Liver (tissue), 9 donors: ENCODE data around the gene ERICH2. TPM values are rescaled to one million over a fixed set of nuclear protein-coding genes. Genes with fewer than 3 reads are reported as not detected.

ENCODE experiments used
- DNase-seq: peaks from one replicate; pipeline ENCODE4 v3.0.0-alpha.2; 2017; ENCODE audit warnings: low spot score
- H3K27ac ChIP-seq, 2 donors: one replicate each; pipeline ENCODE4 v1.7.0; 2013; ENCODE audit warnings: inconsistent platforms in 2 of 2, low read length in 2 of 2, control low read depth in 1 of 2, low read depth in 1 of 2, mild to moderate bottlenecking in 1 of 2
- H3K27me3 ChIP-seq, 4 donors: one replicate each; pipeline versions ENCODE4 v1.6.1 to v1.7.0; 2013; ENCODE audit warnings: low read length in 3 of 4, inconsistent platforms in 1 of 4, mild to moderate bottlenecking in 1 of 4, moderate library complexity in 1 of 4; ENCODE audit not compliant: control insufficient read depth in 4 of 4, insufficient read depth in 4 of 4
- H3K36me3 ChIP-seq, 4 donors: one replicate each; pipeline versions ENCODE4 v1.6.1 to v1.7.0; 2013; ENCODE audit warnings: low read length in 3 of 4, mild to moderate bottlenecking in 3 of 4, low read depth in 1 of 4, moderate library complexity in 1 of 4; ENCODE audit not compliant: control insufficient read depth in 4 of 4, insufficient read depth in 3 of 4
- H3K4me1 ChIP-seq, 4 donors: one replicate each; pipeline versions ENCODE4 v1.6.1 to v1.7.0; 2013; ENCODE audit warnings: low read length in 3 of 4, mild to moderate bottlenecking in 3 of 4, moderate library complexity in 1 of 4; ENCODE audit not compliant: control insufficient read depth in 4 of 4, insufficient read depth in 4 of 4
- H3K4me3 ChIP-seq, 3 donors: one replicate each; pipeline versions ENCODE4 v1.6.1 to v1.7.0; 2013; ENCODE audit warnings: low read length in 3 of 3, control low read depth in 1 of 3, low read depth in 1 of 3, mild to moderate bottlenecking in 1 of 3
- H3K9ac ChIP-seq, 2 donors: one replicate each; pipeline ENCODE4 v1.7.0; 2013; ENCODE audit warnings: low read length in 2 of 2, mild to moderate bottlenecking in 2 of 2, moderate library complexity in 2 of 2, control low read depth in 1 of 2, low read depth in 1 of 2
- H3K9me3 ChIP-seq, 4 donors: one replicate each; pipeline versions ENCODE4 v1.6.1 to v1.7.0; 2013; ENCODE audit warnings: low read length in 3 of 4; ENCODE audit not compliant: control insufficient read depth in 4 of 4
- ATF3 ChIP-seq: IDR thresholded peaks from 2 replicates; pipeline ENCODE4 v1.6.1; 2016; ENCODE audit warnings: antibody characterized with exemption
- EGR1 ChIP-seq, 2 donors: IDR thresholded peaks; 2 replicates each; pipeline ENCODE4 v1.6.1; 2016 to 2018; ENCODE audit warnings: antibody characterized with exemption in 2 of 2, low read depth in 2 of 2
- FOXA1 ChIP-seq: IDR thresholded peaks from 2 replicates; pipeline ENCODE4 v1.6.1; 2016; ENCODE audit warnings: antibody characterized with exemption
- FOXA2 ChIP-seq: IDR thresholded peaks from 2 replicates; pipeline ENCODE4 v1.6.1; 2016; ENCODE audit warnings: antibody characterized with exemption
- GABPA ChIP-seq, 2 donors: IDR thresholded peaks in 1 of 2; conservative IDR thresholded peaks in 1 of 2; 2 replicates each; pipeline ENCODE4 v1.6.1; 2016; ENCODE audit warnings: antibody characterized with exemption in 2 of 2, mild to moderate bottlenecking in 1 of 2, moderate library complexity in 1 of 2
- HNF4A ChIP-seq, 2 donors: conservative IDR thresholded peaks; 2 replicates each; pipeline ENCODE4 v1.6.1; 2016; ENCODE audit warnings: antibody characterized with exemption in 2 of 2, mild to moderate bottlenecking in 2 of 2
- HNF4G ChIP-seq: IDR thresholded peaks from 2 replicates; pipeline ENCODE4 v1.6.1; 2016; ENCODE audit warnings: antibody characterized with exemption
- JUND ChIP-seq, 2 donors: IDR thresholded peaks; 2 replicates each; pipeline ENCODE4 v1.6.1; 2016; ENCODE audit warnings: antibody characterized with exemption in 2 of 2
- NR2F2 ChIP-seq: IDR thresholded peaks from 2 replicates; pipeline ENCODE4 v1.6.1; 2016; ENCODE audit warnings: antibody characterized with exemption
- RAD21 ChIP-seq, 2 donors: IDR thresholded peaks; 2 replicates each; pipeline ENCODE4 v1.6.1; 2016; ENCODE audit warnings: antibody characterized with exemption in 2 of 2, mild to moderate bottlenecking in 2 of 2
- REST ChIP-seq: IDR thresholded peaks from 2 replicates; pipeline ENCODE4 v1.6.1; 2016; ENCODE audit warnings: antibody characterized with exemption, mild to moderate bottlenecking
- RXRA ChIP-seq, 2 donors: IDR thresholded peaks; 2 replicates each; pipeline ENCODE4 v1.6.1; 2017 to 2018; ENCODE audit warnings: antibody characterized with exemption in 2 of 2, mild to moderate bottlenecking in 1 of 2
- SP1 ChIP-seq: IDR thresholded peaks from 2 replicates; pipeline ENCODE4 v1.6.1; 2018; ENCODE audit warnings: antibody characterized with exemption, mild to moderate bottlenecking
- TAF1 ChIP-seq: conservative IDR thresholded peaks from 2 replicates; pipeline ENCODE4 v1.6.1; 2016; ENCODE audit warnings: antibody characterized with exemption, mild to moderate bottlenecking
- YY1 ChIP-seq: IDR thresholded peaks from 2 replicates; pipeline ENCODE4 v1.6.1; 2016; ENCODE audit warnings: antibody characterized with exemption, mild to moderate bottlenecking
- WGBS: extraction: QIAGEN DNeasy Blood & Tissue Kit; methylation state at CpG from one replicate; pipeline ENCODE4 v1.1.7; 2013; 5-methylcytosine and 5-hydroxymethylcytosine counted together
- polyA plus RNA-seq, 2 donors: library from polyadenylated mRNA; stranded (reverse) in 1 of 2; unstranded in 1 of 2; fragments of 200-250 nt in 1 of 2; fragments of >200 nt in 1 of 2; fragmentation: Nextera tagmentation in 1 of 2; extraction: Ambion mirVana in 1 of 2; gene quantifications; one replicate each; pipeline versions ENCODE4 v1.2.1 to v1.2.3, GENCODE V29; 2013 to 2015
- total RNA-seq, 2 donors: library from RNA; depleted of rRNA; stranded (reverse); fragments of >200 nt; gene quantifications; one replicate each; pipeline ENCODE4 v1.2.3, GENCODE V29; 2014
- TF ChIP-seq, protein P1 (sequence below): IDR thresholded peaks from 2 replicates; pipeline ENCODE4 v1.6.1; 2016; ENCODE audit warnings: antibody characterized with exemption
- TF ChIP-seq, protein P2 (sequence below): fragments of 150-350 bp; IDR thresholded peaks from 2 replicates; pipeline ENCODE4 v1.5.1; 2017; ENCODE audit warnings: improper control_type of control experiment, low read depth, low read length; ENCODE audit not compliant: missing input control
- TF ChIP-seq, protein P3 (sequence below): IDR thresholded peaks from 2 replicates; pipeline ENCODE4 v1.6.1; 2016; ENCODE audit warnings: antibody characterized with exemption
- donor health status: healthy.
- donor health status: healthy.
- donor health status: healthy.
- donor health status: healthy.
- donor health status: healthy.

ERICH2 gene
- total and polyA plus RNA-seq, 4 donors: 0.39 to 3.0 (median 0.42) TPM; not detected in 1

DNA sequence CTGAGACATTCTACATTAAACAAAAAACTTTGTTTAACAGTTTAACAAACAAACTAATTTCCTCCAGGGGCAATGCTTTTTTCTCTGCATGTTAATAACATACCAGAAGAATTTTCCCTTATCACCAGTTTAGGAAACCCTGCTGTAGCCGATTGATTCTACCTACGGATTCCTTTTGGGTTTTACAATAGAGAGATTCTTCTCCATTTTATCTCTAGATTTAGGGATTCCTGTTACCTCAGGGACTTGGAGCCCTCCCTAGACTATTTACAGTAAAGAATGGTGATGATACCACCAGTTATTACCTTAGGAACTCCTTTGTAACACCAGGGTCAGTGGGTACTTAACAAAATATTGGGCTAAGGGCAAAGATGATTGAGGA lies 5.3 kb upstream of the ERICH2 start:
- H3K4me3 ChIP-seq: no peak overlapping the region
- DNase-seq: no peak
- 54% methylated on average over 2 of the region's 2 CpGs for WGBS
- H3K4me1 ChIP-seq: peaks cover 0 to 2% (median 1%) of the 10 kb centered on the region in 4 donors
- H3K9ac ChIP-seq: no peak overlapping the region
- no peaks in the 10 kb centered on the region for H3K27me3 ChIP-seq
- H3K27ac ChIP-seq: no peak overlapping the region
- no peaks in the 10 kb centered on the region for H3K9me3 ChIP-seq
- TF ChIP-seq, protein P1, sequence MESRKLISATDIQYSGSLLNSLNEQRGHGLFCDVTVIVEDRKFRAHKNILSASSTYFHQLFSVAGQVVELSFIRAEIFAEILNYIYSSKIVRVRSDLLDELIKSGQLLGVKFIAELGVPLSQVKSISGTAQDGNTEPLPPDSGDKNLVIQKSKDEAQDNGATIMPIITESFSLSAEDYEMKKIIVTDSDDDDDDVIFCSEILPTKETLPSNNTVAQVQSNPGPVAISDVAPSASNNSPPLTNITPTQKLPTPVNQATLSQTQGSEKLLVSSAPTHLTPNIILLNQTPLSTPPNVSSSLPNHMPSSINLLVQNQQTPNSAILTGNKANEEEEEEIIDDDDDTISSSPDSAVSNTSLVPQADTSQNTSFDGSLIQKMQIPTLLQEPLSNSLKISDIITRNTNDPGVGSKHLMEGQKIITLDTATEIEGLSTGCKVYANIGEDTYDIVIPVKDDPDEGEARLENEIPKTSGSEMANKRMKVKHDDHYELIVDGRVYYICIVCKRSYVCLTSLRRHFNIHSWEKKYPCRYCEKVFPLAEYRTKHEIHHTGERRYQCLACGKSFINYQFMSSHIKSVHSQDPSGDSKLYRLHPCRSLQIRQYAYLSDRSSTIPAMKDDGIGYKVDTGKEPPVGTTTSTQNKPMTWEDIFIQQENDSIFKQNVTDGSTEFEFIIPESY: no peak
- no peak for TF ChIP-seq TAF1
- TF ChIP-seq SP1: no peak
- no peak for TF ChIP-seq HNF4A (conservative IDR thresholded peaks at IDR 0.05)
- no peak for TF ChIP-seq NR2F2
- TF ChIP-seq, protein P2, sequence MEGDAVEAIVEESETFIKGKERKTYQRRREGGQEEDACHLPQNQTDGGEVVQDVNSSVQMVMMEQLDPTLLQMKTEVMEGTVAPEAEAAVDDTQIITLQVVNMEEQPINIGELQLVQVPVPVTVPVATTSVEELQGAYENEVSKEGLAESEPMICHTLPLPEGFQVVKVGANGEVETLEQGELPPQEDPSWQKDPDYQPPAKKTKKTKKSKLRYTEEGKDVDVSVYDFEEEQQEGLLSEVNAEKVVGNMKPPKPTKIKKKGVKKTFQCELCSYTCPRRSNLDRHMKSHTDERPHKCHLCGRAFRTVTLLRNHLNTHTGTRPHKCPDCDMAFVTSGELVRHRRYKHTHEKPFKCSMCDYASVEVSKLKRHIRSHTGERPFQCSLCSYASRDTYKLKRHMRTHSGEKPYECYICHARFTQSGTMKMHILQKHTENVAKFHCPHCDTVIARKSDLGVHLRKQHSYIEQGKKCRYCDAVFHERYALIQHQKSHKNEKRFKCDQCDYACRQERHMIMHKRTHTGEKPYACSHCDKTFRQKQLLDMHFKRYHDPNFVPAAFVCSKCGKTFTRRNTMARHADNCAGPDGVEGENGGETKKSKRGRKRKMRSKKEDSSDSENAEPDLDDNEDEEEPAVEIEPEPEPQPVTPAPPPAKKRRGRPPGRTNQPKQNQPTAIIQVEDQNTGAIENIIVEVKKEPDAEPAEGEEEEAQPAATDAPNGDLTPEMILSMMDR: no peak
- TF ChIP-seq FOXA2: no peak
- no peak for TF ChIP-seq FOXA1
- TF ChIP-seq EGR1 (IDR thresholded peaks at IDR 0.05; ENCODE audit: low read depth in 2 of 2): no peak
- TF ChIP-seq HNF4G: no peak
- TF ChIP-seq REST: no peak
- TF ChIP-seq RAD21 (IDR thresholded peaks at IDR 0.05): no peak
- TF ChIP-seq JUND (IDR thresholded peaks at IDR 0.05): no peak
- no peak for TF ChIP-seq ATF3
- no peak for TF ChIP-seq GABPA (IDR thresholded peaks at IDR 0.05 in 1 of 2, conservative IDR thresholded peaks at IDR 0.05 in 1 of 2)
- TF ChIP-seq YY1: no peak
- TF ChIP-seq, protein P3, sequence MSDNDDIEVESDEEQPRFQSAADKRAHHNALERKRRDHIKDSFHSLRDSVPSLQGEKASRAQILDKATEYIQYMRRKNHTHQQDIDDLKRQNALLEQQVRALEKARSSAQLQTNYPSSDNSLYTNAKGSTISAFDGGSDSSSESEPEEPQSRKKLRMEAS: no peak
- no peak for TF ChIP-seq RXRA (IDR thresholded peaks at IDR 0.05)
- H3K36me3 ChIP-seq: no peaks in the 10 kb centered on the region
